UCSD-AML1 (cell line): ENCODE measurements around the gene CHRNB2.

Experiments used
- DNase-seq: peaks from one replicate; lab custom pipeline; 2025; ENCODE audit not compliant: unreplicated experiment; lab: John Stamatoyannopoulos, UW

CHRNB2 gene

DNA sequence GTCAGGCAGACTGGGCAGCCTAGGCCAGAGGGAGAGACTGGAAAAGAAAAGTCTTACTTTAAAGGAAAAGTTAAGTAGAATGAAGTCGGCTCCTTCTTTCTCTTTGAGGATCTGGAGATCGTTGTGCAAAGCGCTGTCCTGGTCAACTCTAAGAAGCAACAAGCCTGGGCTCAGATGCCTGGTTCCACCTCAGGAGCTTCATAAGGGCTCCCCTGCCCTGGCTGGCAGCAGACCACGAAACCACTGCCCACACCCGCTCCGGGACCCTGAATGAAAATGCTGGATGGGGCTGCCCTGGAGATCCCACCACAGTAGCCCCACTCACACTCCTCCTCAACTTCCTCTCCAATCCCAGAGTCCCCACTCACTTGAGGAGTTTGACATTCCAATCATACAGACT, 15.5 kb upstream of the CHRNB2 start:
- DNase-seq, result no peak

DNA sequence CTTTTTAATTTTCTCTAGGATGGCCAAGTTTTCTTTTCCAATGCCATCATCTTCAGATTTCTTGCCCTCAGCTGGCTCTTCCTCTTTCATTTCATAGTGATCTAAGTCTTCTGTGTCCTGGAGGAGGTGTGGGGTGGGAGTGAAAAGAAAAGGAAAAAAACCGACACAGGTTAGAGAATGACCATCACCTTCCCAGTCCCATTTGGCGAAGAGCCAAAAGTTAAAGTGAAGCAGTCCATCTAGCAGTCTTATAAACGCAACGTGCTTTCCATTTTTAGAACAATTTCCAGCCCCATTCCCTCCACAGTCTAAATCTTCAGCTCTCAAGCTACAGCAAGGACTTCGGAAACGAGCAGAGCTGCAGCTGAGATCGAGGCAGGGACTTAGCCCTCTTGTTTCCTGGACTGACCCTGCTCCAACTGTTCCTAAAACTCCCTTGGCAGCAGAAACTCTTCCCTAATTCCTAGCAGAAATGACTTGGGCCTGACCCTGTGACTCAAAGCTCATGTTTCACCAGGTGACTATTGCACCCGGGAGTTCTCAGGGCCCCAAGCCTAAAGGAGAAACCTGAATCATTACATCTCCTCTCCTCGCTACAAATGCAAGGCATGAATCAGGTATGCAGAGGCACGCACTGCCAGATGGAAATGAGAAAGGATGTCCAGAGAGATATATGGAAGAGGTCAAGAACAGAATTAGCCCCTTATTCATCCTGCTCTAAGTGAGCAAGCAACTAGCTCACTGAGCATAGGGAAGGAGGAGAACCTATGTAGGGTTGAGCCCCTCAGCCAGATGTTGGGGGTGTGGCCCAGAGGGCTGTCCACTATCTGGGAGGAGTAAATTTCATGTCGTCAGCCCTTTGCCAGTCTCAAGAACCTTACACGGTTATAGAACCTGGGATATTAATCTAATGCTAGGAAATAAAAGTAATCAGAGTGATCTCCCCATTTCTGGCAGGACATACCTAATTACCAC, 14.2 kb upstream of the CHRNB2 start:
- no peak for DNase-seq

DNA sequence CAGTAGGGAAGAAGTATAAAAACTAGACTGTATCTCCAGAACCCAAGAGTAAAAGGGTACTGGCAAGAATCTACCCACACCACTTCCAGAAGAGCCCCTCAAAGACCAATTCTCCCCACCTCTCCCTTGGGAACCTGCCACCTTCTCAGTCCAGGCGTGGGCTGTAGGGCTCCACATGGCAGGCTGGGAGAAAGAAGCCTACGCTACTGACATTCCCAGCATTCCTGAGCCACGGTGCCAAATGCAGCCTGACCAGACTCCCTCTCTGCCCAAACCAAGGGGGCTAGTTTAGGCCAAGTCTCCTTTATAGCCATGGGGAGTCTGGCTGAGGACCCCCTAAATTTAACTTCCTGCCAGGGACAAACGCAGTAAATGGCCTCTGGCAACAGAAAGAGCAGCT, 11.2 kb upstream of the CHRNB2 start:
- no peak for DNase-seq

GRCh38 chr1:154557248-154557938, 10.2 kb upstream of the CHRNB2 start:
- DNase-seq, result no peak

DNA sequence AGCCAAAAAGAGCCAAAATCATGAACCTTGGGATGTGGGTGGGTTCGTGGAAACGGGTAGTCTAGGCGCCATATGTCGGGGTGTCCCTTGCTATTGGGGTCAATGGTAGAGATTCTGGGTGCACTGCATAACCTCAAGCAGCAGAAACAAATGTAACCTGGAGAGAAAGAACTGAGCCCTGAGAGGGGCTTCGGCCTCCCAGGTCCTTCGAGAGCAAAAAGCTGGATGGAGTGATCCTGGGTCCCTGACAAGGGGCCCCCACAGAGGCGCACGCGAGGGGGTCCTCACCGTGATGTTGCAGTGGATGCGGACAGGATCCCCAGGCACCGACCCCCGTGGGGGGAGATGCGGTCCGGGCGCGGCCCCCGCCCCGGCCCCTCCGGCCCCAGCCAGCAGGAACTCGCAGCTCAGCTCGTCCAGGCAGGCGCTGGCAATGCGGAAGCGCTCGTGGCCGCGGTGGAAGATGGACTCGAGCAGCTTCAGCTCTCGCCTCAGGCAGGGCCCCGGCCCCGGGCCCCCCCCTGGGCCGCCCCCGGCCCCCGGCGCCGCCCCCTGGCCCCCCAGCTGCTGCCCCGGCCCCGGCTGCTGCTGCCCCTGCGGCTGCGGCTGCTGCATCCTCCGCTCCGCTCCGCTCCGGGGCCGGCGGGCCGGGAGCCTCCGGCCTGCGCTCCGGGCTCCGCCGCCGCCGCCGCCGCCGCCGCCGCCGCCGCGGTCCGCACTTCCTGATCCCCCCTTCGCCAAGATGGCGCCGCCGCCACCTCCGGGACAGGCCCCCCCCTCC, 9.4 kb upstream of the CHRNB2 start, which contains the start of gene UBE2Q1:
TSS of gene UBE2Q1 (minus strand) at position 724 of the 781 bp plus-strand sequence. CDS start at position 615, 109 bp downstream.
- DNase-seq, result peak; percentile 50

- peak; percentile 99 for DNase-seq
These were observed 8.7 kb upstream of the CHRNB2 start for GRCh38 chr1:154558720-154559465.

- peak; percentile 77 for DNase-seq
These were observed 8.0 kb upstream of the CHRNB2 start for GRCh38 chr1:154559466-154560044.

DNA sequence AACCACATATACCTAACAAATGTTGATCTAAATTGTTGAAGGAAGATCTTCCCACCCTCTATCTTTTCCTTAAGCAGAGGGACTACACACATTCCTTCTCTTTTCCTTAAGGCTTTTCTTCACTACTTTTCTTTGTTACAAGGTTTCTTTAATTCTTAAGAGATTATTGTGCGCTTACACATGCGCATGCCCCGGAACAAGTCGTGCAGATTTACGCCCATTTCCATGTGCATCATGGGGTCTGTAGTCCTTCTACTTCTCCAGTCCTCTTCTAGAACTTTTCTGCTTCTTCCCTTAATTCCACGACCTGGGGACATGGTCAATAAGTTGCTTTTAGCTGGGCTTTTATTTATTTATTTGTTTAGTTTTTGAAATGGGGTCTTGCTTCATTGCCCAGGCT, 1.7 kb upstream of the CHRNB2 start:
- DNase-seq, result no peak

DNA sequence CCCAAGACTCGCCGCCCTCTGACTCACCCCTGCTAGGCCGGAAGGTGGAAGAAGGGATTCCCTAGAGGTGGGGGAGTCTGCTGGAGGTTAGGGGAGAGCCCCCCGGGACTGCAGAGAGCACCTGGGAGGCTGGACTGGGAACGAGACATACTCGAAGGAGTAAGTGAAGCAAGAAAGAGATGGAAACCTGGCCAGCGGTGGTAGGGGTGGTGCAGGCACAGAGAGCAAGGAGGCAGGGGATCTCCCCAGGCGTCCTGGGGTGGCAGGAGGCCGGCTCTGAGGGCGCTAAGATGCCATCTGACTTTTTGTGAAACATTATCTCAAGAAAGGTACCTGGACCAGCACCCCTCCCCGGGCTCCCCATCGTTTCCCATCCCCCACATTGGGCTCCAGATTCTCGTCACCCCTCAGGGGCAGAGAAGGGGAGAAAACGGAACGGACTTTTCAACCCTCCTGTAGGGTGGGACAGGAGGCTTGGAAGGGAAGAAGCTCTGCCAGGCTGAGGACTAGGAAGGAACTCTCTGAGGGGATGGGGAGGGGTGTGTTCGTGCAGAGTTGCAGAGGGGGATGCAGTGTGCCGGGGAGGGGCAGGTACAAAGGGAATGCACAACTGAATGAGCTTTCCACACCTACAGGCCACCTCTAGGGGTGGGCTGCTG, 708 bp downstream of the CHRNB2 start:
- DNase-seq, result no peak

- no peak for DNase-seq
These were observed 3.8 kb downstream of the CHRNB2 start for GRCh38 chr1:154571244-154571963.

- no peak for DNase-seq
These were observed 4.3 kb downstream of the CHRNB2 start for GRCh38 chr1:154571964-154572288.

GRCh38 chr1:154572468-154573167, 5.0 kb downstream of the CHRNB2 start:
- DNase-seq, result no peak

- no peak for DNase-seq
These were observed 5.6 kb downstream of the CHRNB2 start for GRCh38 chr1:154573168-154573510.

- no peak for DNase-seq
These were observed 7.1 kb downstream of the CHRNB2 start for GRCh38 chr1:154574716-154575115.

GRCh38 chr1:154575147-154575927, 7.8 kb downstream of the CHRNB2 start:
- no peak for DNase-seq

GRCh38 chr1:154575951-154576566, 8.5 kb downstream of the CHRNB2 start:
- no peak for DNase-seq

GRCh38 chr1:154577346-154578057, 9.9 kb downstream of the CHRNB2 start:
- no peak for DNase-seq
